PC-3 (cell line): ENCODE results near the gene TNFRSF18. TPM values are rescaled to one million over a fixed set of nuclear protein-coding genes. Genes with fewer than 3 reads are reported as not detected.

ENCODE experiments used
- ATAC-seq: fragments of 200-7000 bp; cut with Tn5 transposase; 2 replicates; pipeline ENCODE4 v1.9.1; 2020; ENCODE audit warnings: mild to moderate bottlenecking, moderate library complexity
- BruUV-seq: library from RNA; stranded (reverse); fragments of 400-500 nt; replicated peaks from 2 replicates; lab custom pipeline; 2021; lab: Mats Ljungman, UMichigan
- CTCF ChIA-PET: fragments of 300-600 bp; sonication (Branson Sonifier 250); formaldehyde crosslinking; loops from one replicate; lab custom pipeline; 2022; ENCODE audit warnings: antibody characterized with exemption; lab: Charles Lee
- POLR2A ChIA-PET: fragments of 300-600 bp; sonication (Branson Sonifier 250); formaldehyde crosslinking; loops from one replicate; lab custom pipeline; 2022; ENCODE audit warnings: antibody characterized with exemption; ENCODE audit not compliant: unreplicated experiment; lab: Charles Lee
- DNase-seq: peaks from one replicate; pipeline ENCODE4 v3.0.0-alpha.2; 2015
- H2AFZ ChIP-seq: fragments of 300-600 bp; sonication (generic); 2 replicates; pipeline ENCODE4 v1.6.0; 2016; ENCODE audit warnings: antibody characterized with exemption, low read length
- H3F3A ChIP-seq: fragments of 300-600 bp; sonication (generic); one replicate; pipeline ENCODE4 v1.6.0; 2017; ENCODE audit warnings: antibody characterized with exemption, low read length, control low read depth, mild to moderate bottlenecking; ENCODE audit not compliant: unreplicated experiment
- H3K27ac ChIP-seq: fragments of 300-600 bp; sonication (generic); 2 replicates; pipeline ENCODE4 v1.5.1; 2016; ENCODE audit warnings: mild to moderate bottlenecking, low read length
- H3K27me3 ChIP-seq: fragments of 300-600 bp; sonication (generic); 2 replicates; pipeline ENCODE4 v1.6.1; 2016; ENCODE audit warnings: low read length, mixed read lengths
- H3K36me3 ChIP-seq: fragments of 300-600 bp; sonication (generic); 2 replicates; pipeline ENCODE4 v1.6.1; 2016; ENCODE audit warnings: low read depth, mixed run types, low read length, mixed read lengths
- H3K4me1 ChIP-seq: fragments of 300-600 bp; sonication (generic); 2 replicates; pipeline ENCODE4 v1.5.1; 2016; ENCODE audit warnings: low read length; ENCODE audit not compliant: insufficient read depth
- H3K4me2 ChIP-seq: fragments of 300-600 bp; sonication (generic); 2 replicates; pipeline ENCODE4 v1.6.0; 2016; ENCODE audit warnings: low read length
- H3K4me3 ChIP-seq: fragments of 300-600 bp; sonication (generic); 2 replicates; pipeline ENCODE4 v1.5.1; 2016; ENCODE audit warnings: mild to moderate bottlenecking, low read length, mixed read lengths
- H3K79me2 ChIP-seq: fragments of 300-600 bp; sonication (generic); 2 replicates; pipeline ENCODE4 v1.6.1; 2017; ENCODE audit warnings: low read length, mixed read lengths
- H3K9ac ChIP-seq: fragments of 300-600 bp; sonication (generic); 2 replicates; pipeline ENCODE4 v1.6.0; 2016; ENCODE audit warnings: mild to moderate bottlenecking, low read length
- H3K9me2 ChIP-seq: fragments of 300-600 bp; sonication (generic); replicated peaks from 2 replicates; pipeline ENCODE4 v1.6.1; 2016; ENCODE audit warnings: mixed run types, low read length, mixed read lengths
- H3K9me3 ChIP-seq: fragments of 300-600 bp; sonication (generic); 2 replicates; pipeline ENCODE4 v1.6.1; 2016; ENCODE audit warnings: low read length, mixed read lengths
- H4K20me1 ChIP-seq: fragments of 300-600 bp; sonication (generic); 2 replicates; pipeline ENCODE4 v1.6.1; 2016; ENCODE audit warnings: low read length, mixed read lengths
- CTCF ChIP-seq: fragments of 300-600 bp; sonication (generic); conservative IDR thresholded peaks from 2 replicates; pipeline ENCODE4 v1.5.1; 2017; ENCODE audit warnings: antibody characterized with exemption, low read depth, mild to moderate bottlenecking, low read length
- EZH2 ChIP-seq: fragments of 300-600 bp; sonication (generic); IDR thresholded peaks from one replicate; pipeline ENCODE4 v1.6.1; 2017; ENCODE audit warnings: antibody characterized with exemption, mild to moderate bottlenecking, low read length; ENCODE audit not compliant: unreplicated experiment
- EZH2phosphoT487 ChIP-seq: fragments of 300-600 bp; sonication (generic); IDR thresholded peaks from 2 replicates; pipeline ENCODE4 v1.6.1; 2018; ENCODE audit warnings: mild to moderate bottlenecking, antibody characterized with exemption, low read length, borderline replicate concordance
- intact Hi-C: fragments of 100-400 bp; cut with micrococcal nuclease; formaldehyde crosslinking; loops from 2 replicates; pipeline ENCODE4 v1.9.0; 2023
- total RNA-seq: library from RNA; depleted of rRNA; stranded (reverse); fragments of >200 nt; gene quantifications from 2 replicates; pipeline ENCODE4 v1.2.3, GENCODE V29; 2014

TNFRSF18 gene
- total RNA-seq, 1 experiment from 2014 or later: 87.2 TPM

GRCh38 chr1:1236945-1237873 lies 30.8 kb upstream of the TNFRSF18 start:
- Histone ChIP-seq H3K27me3 (no peaks in the 10 kb centered on the region), H3K79me2 (peaks cover 34% of the 10 kb centered on the region), H3K9ac (peak overlapping the region; percentile 71), H3K4me3 (peak overlapping the region; percentile 39), H3K27ac (peak overlapping the region; percentile 91), H3K9me3 (no peaks in the 10 kb centered on the region), H3F3A (no peaks in the 10 kb centered on the region), H3K36me3 (no peaks in the 10 kb centered on the region), H2AFZ (peak overlapping the region; percentile 24; the same call in 1 of the 2 replicates), H4K20me1 (no peaks in the 10 kb centered on the region), H3K4me2 (peak overlapping the region; percentile 76), H3K9me2 (no peaks in the 10 kb centered on the region), H3K4me1 (peaks cover 62% of the 10 kb centered on the region)
- no peak for TF ChIP-seq EZH2
- no peak for TF ChIP-seq CTCF
- no peak for TF ChIP-seq EZH2phosphoT487
- DNase-seq (peak; percentile 78), ATAC-seq (peak; percentile 56)
- ChIA-PET POLR2A (interaction anchor here (0.5 to 0.6 kb wide), 4 partner anchors 29 to 271 kb away, joined by 3 to 6 read pairs (median 4); partner anchors contain the start of gene PLEKHN1), CTCF (interaction anchor here (0.6 to 0.9 kb wide), 2 partner anchors 56 to 114 kb away, joined by 3 to 4 read pairs; no protein-coding TSS in a partner anchor)
- intact Hi-C loops: loop anchor here (5.0 kb wide), 1 partner anchor 55 kb away; no protein-coding TSS in a partner anchor
- no TSS peak for BruUV-seq

GRCh38 chr1:1236176-1236763 lies 29.9 kb upstream of the TNFRSF18 start:
- ChIA-PET POLR2A (no interaction called here), CTCF (no interaction called here)
- no peak for TF ChIP-seq EZH2
- Histone ChIP-seq H3K36me3 (no peaks in the 10 kb centered on the region), H2AFZ (no peak overlapping the region), H3K9me2 (no peaks in the 10 kb centered on the region), H3K9me3 (no peaks in the 10 kb centered on the region), H3F3A (no peaks in the 10 kb centered on the region), H4K20me1 (no peaks in the 10 kb centered on the region), H3K9ac (0 out of 2 replicates have a peak overlapping the region, but pooled peaks have one; percentile 71), H3K4me1 (peaks cover 62% of the 10 kb centered on the region), H3K4me2 (peak overlapping the region; percentile 76; the same call in 1 of the 2 replicates), H3K4me3 (no peak overlapping the region), H3K27me3 (no peaks in the 10 kb centered on the region), H3K27ac (peak overlapping the region; percentile 91), H3K79me2 (peaks cover 39% of the 10 kb centered on the region)
- DNase-seq (no peak), ATAC-seq (no peak)
- intact Hi-C loops: loop anchor here (5.0 kb wide), 1 partner anchor 56 kb away; no protein-coding TSS in a partner anchor
- no TSS peak for BruUV-seq

- POLR2A ChIA-PET: no interaction called here
- Histone ChIP-seq H3K4me1 (peaks cover 66% of the 10 kb centered on the region), H3K27me3 (no peaks in the 10 kb centered on the region), H3K36me3 (no peaks in the 10 kb centered on the region), H3K4me2 (no peak overlapping the region), H3F3A (no peaks in the 10 kb centered on the region), H2AFZ (no peak overlapping the region), H3K4me3 (no peak overlapping the region), H3K9me3 (no peaks in the 10 kb centered on the region), H4K20me1 (peaks cover under 1% of the 10 kb centered on the region; the same call in 1 of the 2 replicates), H3K27ac (no peak overlapping the region), H3K9me2 (no peaks in the 10 kb centered on the region), H3K9ac (no peak overlapping the region), H3K79me2 (peaks cover 50% of the 10 kb centered on the region)
- no peak for DNase-seq
- TF ChIP-seq EZH2 (no peak), CTCF (no peak), EZH2phosphoT487 (no peak)
- no peak for ATAC-seq
- intact Hi-C loops: loop anchor here (5.0 kb wide), 1 partner anchor 57 kb away; no protein-coding TSS in a partner anchor
- CTCF ChIA-PET: no interaction called here
- no TSS peak for BruUV-seq
Measured at GRCh38 chr1:1235016-1235744, 28.8 kb upstream of the TNFRSF18 start.
